Liver (tissue), 9 donors: ENCODE results near the gene EPS8. TPM values are rescaled to one million over a fixed set of nuclear protein-coding genes. Genes with fewer than 3 reads are reported as not detected.

Source experiments
- DNase-seq: peaks from one replicate; pipeline ENCODE4 v3.0.0-alpha.2; 2017; ENCODE audit warnings: low spot score
- H3K27ac ChIP-seq, 2 donors: one replicate each; pipeline ENCODE4 v1.7.0; 2013; ENCODE audit warnings: inconsistent platforms in 2 of 2, low read length in 2 of 2, control low read depth in 1 of 2, low read depth in 1 of 2, mild to moderate bottlenecking in 1 of 2
- H3K27me3 ChIP-seq, 4 donors: one replicate each; pipeline versions ENCODE4 v1.6.1 to v1.7.0; 2013; ENCODE audit warnings: low read length in 3 of 4, inconsistent platforms in 1 of 4, mild to moderate bottlenecking in 1 of 4, moderate library complexity in 1 of 4; ENCODE audit not compliant: control insufficient read depth in 4 of 4, insufficient read depth in 4 of 4
- H3K36me3 ChIP-seq, 4 donors: one replicate each; pipeline versions ENCODE4 v1.6.1 to v1.7.0; 2013; ENCODE audit warnings: low read length in 3 of 4, mild to moderate bottlenecking in 3 of 4, low read depth in 1 of 4, moderate library complexity in 1 of 4; ENCODE audit not compliant: control insufficient read depth in 4 of 4, insufficient read depth in 3 of 4
- H3K4me1 ChIP-seq, 4 donors: one replicate each; pipeline versions ENCODE4 v1.6.1 to v1.7.0; 2013; ENCODE audit warnings: low read length in 3 of 4, mild to moderate bottlenecking in 3 of 4, moderate library complexity in 1 of 4; ENCODE audit not compliant: control insufficient read depth in 4 of 4, insufficient read depth in 4 of 4
- H3K4me3 ChIP-seq, 3 donors: one replicate each; pipeline versions ENCODE4 v1.6.1 to v1.7.0; 2013; ENCODE audit warnings: low read length in 3 of 3, control low read depth in 1 of 3, low read depth in 1 of 3, mild to moderate bottlenecking in 1 of 3
- H3K9ac ChIP-seq, 2 donors: one replicate each; pipeline ENCODE4 v1.7.0; 2013; ENCODE audit warnings: low read length in 2 of 2, mild to moderate bottlenecking in 2 of 2, moderate library complexity in 2 of 2, control low read depth in 1 of 2, low read depth in 1 of 2
- H3K9me3 ChIP-seq, 4 donors: one replicate each; pipeline versions ENCODE4 v1.6.1 to v1.7.0; 2013; ENCODE audit warnings: low read length in 3 of 4; ENCODE audit not compliant: control insufficient read depth in 4 of 4
- EGR1 ChIP-seq, 2 donors: IDR thresholded peaks; 2 replicates each; pipeline ENCODE4 v1.6.1; 2016 to 2018; ENCODE audit warnings: antibody characterized with exemption in 2 of 2, low read depth in 2 of 2
- FOXA2 ChIP-seq: IDR thresholded peaks from 2 replicates; pipeline ENCODE4 v1.6.1; 2016; ENCODE audit warnings: antibody characterized with exemption
- HNF4A ChIP-seq, 2 donors: conservative IDR thresholded peaks; 2 replicates each; pipeline ENCODE4 v1.6.1; 2016; ENCODE audit warnings: antibody characterized with exemption in 2 of 2, mild to moderate bottlenecking in 2 of 2
- HNF4G ChIP-seq: IDR thresholded peaks from 2 replicates; pipeline ENCODE4 v1.6.1; 2016; ENCODE audit warnings: antibody characterized with exemption
- JUND ChIP-seq, 2 donors: IDR thresholded peaks; 2 replicates each; pipeline ENCODE4 v1.6.1; 2016; ENCODE audit warnings: antibody characterized with exemption in 2 of 2
- NR2F2 ChIP-seq: IDR thresholded peaks from 2 replicates; pipeline ENCODE4 v1.6.1; 2016; ENCODE audit warnings: antibody characterized with exemption
- RAD21 ChIP-seq, 2 donors: IDR thresholded peaks; 2 replicates each; pipeline ENCODE4 v1.6.1; 2016; ENCODE audit warnings: antibody characterized with exemption in 2 of 2, mild to moderate bottlenecking in 2 of 2
- RXRA ChIP-seq, 2 donors: IDR thresholded peaks; 2 replicates each; pipeline ENCODE4 v1.6.1; 2017 to 2018; ENCODE audit warnings: antibody characterized with exemption in 2 of 2, mild to moderate bottlenecking in 1 of 2
- SP1 ChIP-seq: IDR thresholded peaks from 2 replicates; pipeline ENCODE4 v1.6.1; 2018; ENCODE audit warnings: antibody characterized with exemption, mild to moderate bottlenecking
- TAF1 ChIP-seq: conservative IDR thresholded peaks from 2 replicates; pipeline ENCODE4 v1.6.1; 2016; ENCODE audit warnings: antibody characterized with exemption, mild to moderate bottlenecking
- YY1 ChIP-seq: IDR thresholded peaks from 2 replicates; pipeline ENCODE4 v1.6.1; 2016; ENCODE audit warnings: antibody characterized with exemption, mild to moderate bottlenecking
- ZBTB33 ChIP-seq: IDR thresholded peaks from 2 replicates; pipeline ENCODE4 v1.6.1; 2016; ENCODE audit warnings: antibody characterized with exemption
- WGBS: extraction: QIAGEN DNeasy Blood & Tissue Kit; methylation state at CpG from one replicate; pipeline ENCODE4 v1.1.7; 2013; 5-methylcytosine and 5-hydroxymethylcytosine counted together
- polyA plus RNA-seq, 2 donors: library from polyadenylated mRNA; stranded (reverse) in 1 of 2; unstranded in 1 of 2; fragments of 200-250 nt in 1 of 2; fragments of >200 nt in 1 of 2; fragmentation: Nextera tagmentation in 1 of 2; extraction: Ambion mirVana in 1 of 2; gene quantifications; one replicate each; pipeline versions ENCODE4 v1.2.1 to v1.2.3, GENCODE V29; 2013 to 2015
- total RNA-seq, 2 donors: library from RNA; depleted of rRNA; stranded (reverse); fragments of >200 nt; gene quantifications; one replicate each; pipeline ENCODE4 v1.2.3, GENCODE V29; 2014
- TF ChIP-seq, protein P1 (sequence below): fragments of 150-350 bp; IDR thresholded peaks from 2 replicates; pipeline ENCODE4 v1.5.1; 2017; ENCODE audit warnings: improper control_type of control experiment, low read depth, low read length; ENCODE audit not compliant: missing input control
- TF ChIP-seq, protein P2 (sequence below): IDR thresholded peaks from 2 replicates; pipeline ENCODE4 v1.6.1; 2016; ENCODE audit warnings: antibody characterized with exemption
- donor health status: healthy.
- donor health status: healthy.
- donor health status: healthy.
- donor health status: healthy.
- donor health status: healthy.

EPS8 gene
- total and polyA plus RNA-seq, 4 donors, result 13.7 to 40.2 (median 15.0) TPM

DNA sequence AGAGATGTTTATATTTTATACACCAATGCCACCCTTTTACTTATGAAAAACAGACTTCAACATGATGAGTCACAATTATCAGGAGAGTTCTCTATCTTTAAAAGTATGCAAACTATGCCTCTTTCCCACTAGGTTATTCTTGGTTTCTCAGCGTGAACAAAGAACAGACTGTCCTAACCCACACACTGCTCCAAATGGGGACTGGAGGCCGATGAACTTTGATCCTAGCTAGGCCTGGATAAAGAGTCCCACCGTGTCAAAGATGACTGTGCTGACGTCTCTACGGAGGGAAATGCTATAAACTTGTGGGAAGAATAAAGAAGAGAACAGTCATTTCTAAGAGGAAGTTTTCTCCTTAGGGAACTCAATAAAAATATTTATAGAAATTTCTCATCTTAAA is 160.1 kb downstream of the EPS8 start:
- Histone ChIP-seq H3K9me3 (no peaks in the 10 kb centered on the region), H3K36me3 (peaks cover 0 to 8% (median 2%) of the 10 kb centered on the region in 4 donors), H3K4me1 (peaks cover 0 to 6% (median 0%) of the 10 kb centered on the region in 4 donors), H3K27me3 (no peaks in the 10 kb centered on the region), H3K9ac (no peak overlapping the region), H3K4me3 (no peak overlapping the region), H3K27ac (peak overlapping the region in 1 of 2 donors; percentile 37)
- peak; percentile 39 for DNase-seq
- TF ChIP-seq JUND (IDR thresholded peaks at IDR 0.05) (peak; percentile 78 to 94), RAD21 (IDR thresholded peaks at IDR 0.05) (peak; percentile 48 to 49), HNF4G (peak; percentile 69), RXRA (IDR thresholded peaks at IDR 0.05) (peak; percentile 94 to 97), YY1 (peak; percentile 57), NR2F2 (peak; percentile 100), SP1 (peak; percentile 96), TAF1 (no peak), EGR1 (IDR thresholded peaks at IDR 0.05; ENCODE audit: low read depth in 2 of 2) (no peak), ZBTB33 (peak; percentile 37), HNF4A (conservative IDR thresholded peaks at IDR 0.05) (peak; percentile 83 to 86)
- TF ChIP-seq, protein P1, sequence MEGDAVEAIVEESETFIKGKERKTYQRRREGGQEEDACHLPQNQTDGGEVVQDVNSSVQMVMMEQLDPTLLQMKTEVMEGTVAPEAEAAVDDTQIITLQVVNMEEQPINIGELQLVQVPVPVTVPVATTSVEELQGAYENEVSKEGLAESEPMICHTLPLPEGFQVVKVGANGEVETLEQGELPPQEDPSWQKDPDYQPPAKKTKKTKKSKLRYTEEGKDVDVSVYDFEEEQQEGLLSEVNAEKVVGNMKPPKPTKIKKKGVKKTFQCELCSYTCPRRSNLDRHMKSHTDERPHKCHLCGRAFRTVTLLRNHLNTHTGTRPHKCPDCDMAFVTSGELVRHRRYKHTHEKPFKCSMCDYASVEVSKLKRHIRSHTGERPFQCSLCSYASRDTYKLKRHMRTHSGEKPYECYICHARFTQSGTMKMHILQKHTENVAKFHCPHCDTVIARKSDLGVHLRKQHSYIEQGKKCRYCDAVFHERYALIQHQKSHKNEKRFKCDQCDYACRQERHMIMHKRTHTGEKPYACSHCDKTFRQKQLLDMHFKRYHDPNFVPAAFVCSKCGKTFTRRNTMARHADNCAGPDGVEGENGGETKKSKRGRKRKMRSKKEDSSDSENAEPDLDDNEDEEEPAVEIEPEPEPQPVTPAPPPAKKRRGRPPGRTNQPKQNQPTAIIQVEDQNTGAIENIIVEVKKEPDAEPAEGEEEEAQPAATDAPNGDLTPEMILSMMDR, result no peak
- TF ChIP-seq, protein P2, sequence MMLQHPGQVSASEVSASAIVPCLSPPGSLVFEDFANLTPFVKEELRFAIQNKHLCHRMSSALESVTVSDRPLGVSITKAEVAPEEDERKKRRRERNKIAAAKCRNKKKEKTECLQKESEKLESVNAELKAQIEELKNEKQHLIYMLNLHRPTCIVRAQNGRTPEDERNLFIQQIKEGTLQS, result peak; percentile 74
- 12% methylated on average over 5 of the region's 5 CpGs for WGBS

GRCh38 chr12:15627995-15628945 is 160.9 kb downstream of the EPS8 start:
- Histone ChIP-seq H3K27ac (peak overlapping the region; percentile 11 to 68), H3K36me3 (peaks cover 0 to 13% (median 7%) of the 10 kb centered on the region in 4 donors), H3K9ac (peak overlapping the region in 1 of 2 donors; percentile 7), H3K27me3 (no peaks in the 10 kb centered on the region), H3K4me3 (no peak overlapping the region), H3K4me1 (peaks cover 0 to 6% (median 0%) of the 10 kb centered on the region in 4 donors), H3K9me3 (no peaks in the 10 kb centered on the region)
- DNase-seq, result no peak
- 64% methylated on average over 4 of the region's 4 CpGs for WGBS
- TF ChIP-seq FOXA2 (no peak), TAF1 (no peak)
- TF ChIP-seq, protein P2, result no peak
- TF ChIP-seq, protein P1, result no peak
